Right lobe of liver (tissue), 6 donors: Measurements from ENCODE around the gene XCL2. TPM values are rescaled to one million over a fixed set of nuclear protein-coding genes. Genes with fewer than 3 reads are reported as not detected.

Source experiments
- ATAC-seq, 4 donors: fragments of 200-7000 bp; cut with Tn5 transposase; one replicate each; pipeline ENCODE4 v1.9.1; 2020; ENCODE audit warnings: mild to moderate bottlenecking in 4 of 4, moderate library complexity in 4 of 4
- DNase-seq, 3 donors: peaks; one replicate each; pipeline ENCODE4 v3.0.0-alpha.2; 2020
- H3K27ac ChIP-seq, 3 donors: fragments of 200-600 bp; one replicate each; pipeline ENCODE4 v1.8.0; 2022
- H3K27me3 ChIP-seq, 2 donors: fragments of 200-600 bp; one replicate each; pipeline ENCODE4 v1.8.0; 2022
- H3K36me3 ChIP-seq, 4 donors: fragments of 200-600 bp; sonication (generic) in 1 of 4; one replicate each; pipeline versions ENCODE4 v1.5.1 to v1.8.0; 2017 to 2022; ENCODE audit warnings: control low read depth in 1 of 4
- H3K4me1 ChIP-seq, 4 donors: fragments of 200-600 bp; sonication (generic) in 1 of 4; one replicate each; pipeline versions ENCODE4 v1.5.1 to v1.8.0; 2017 to 2022; ENCODE audit warnings: control low read depth in 1 of 4
- H3K4me3 ChIP-seq, 3 donors: fragments of 200-600 bp; one replicate each; pipeline ENCODE4 v1.8.0; 2022
- H3K9me3 ChIP-seq, 4 donors: fragments of 200-600 bp; sonication (generic) in 1 of 4; one replicate each; pipeline versions ENCODE4 v1.5.1 to v1.8.0; 2017 to 2022; ENCODE audit warnings: control low read depth in 1 of 4
- CTCF ChIP-seq, 4 donors: fragments of 200-600 bp in 3 of 4; fragments of 450-650 bp in 1 of 4; IDR thresholded peaks; one replicate each; pipeline versions ENCODE4 v1.5.1 to v1.8.0; 2016 to 2022; ENCODE audit warnings: antibody characterized with exemption in 4 of 4, mild to moderate bottlenecking in 2 of 4
- POLR2A ChIP-seq: fragments of 450-650 bp; IDR thresholded peaks from one replicate; pipeline ENCODE4 v1.6.1; 2017; ENCODE audit warnings: antibody characterized with exemption, mild to moderate bottlenecking
- WGBS: methylation state at CpG from one replicate; pipeline ENCODE4 v1.1.6; 2018; ENCODE audit warnings: low coverage, low lambda C conversion rate; ENCODE audit not compliant: insufficient coverage; ENCODE audit errors: missing lambda C conversion rate; 5-methylcytosine and 5-hydroxymethylcytosine counted together
- intact Hi-C, 2 donors: fragments of 100-400 bp; cut with DNase I; formaldehyde crosslinking; loops; one replicate each; pipeline versions ENCODE4 v1.11.2 to v1.14.1; 2022
- total RNA-seq, 6 experiments: library from RNA; depleted of rRNA in 2 of 6; stranded (reverse); fragments of >200 nt in 2 of 6; fragmentation: NEBNext Ultra II Directional in 3 of 6; extraction: Animal tissue kit (Norgen Biotek cat#: 25700) in 3 of 6; gene quantifications; one replicate each; pipeline versions ENCODE4 v1.1.0 to v1.2.4, GENCODE V29; 2016 to 2023
- donor health status: DM: no; HTN: yes; CAD: no.
- donor health status: DM: no; HTN: no; CAD: no.
- donor health status: DM: no; HTN: no; CAD: no.
- donor health status: DM: no; HTN: yes; CAD: no.
- donor health status: DM: no; HTN: yes; CAD: no.

XCL2 gene
- total RNA-seq, 6 experiments from 2014 or later = 1.4 to 1.6 TPM; not detected in 4

- DNase-seq (no peak), ATAC-seq (no peak)
- Histone ChIP-seq H3K9me3 (no peaks in the 10 kb centered on the region), H3K4me3 (no peak overlapping the region), H3K4me1 (no peaks in the 10 kb centered on the region), H3K27me3 (no peaks in the 10 kb centered on the region), H3K27ac (no peak overlapping the region), H3K36me3 (no peaks in the 10 kb centered on the region)
- 93% methylated on average over 3 of the region's 3 CpGs for WGBS
- TF ChIP-seq CTCF (IDR thresholded peaks at IDR 0.05) = no peak
- TF ChIP-seq POLR2A = no peak
- intact Hi-C loops = no loop called here
Measured at GRCh38 chr1:168567568-168567967, 23.8 kb upstream of the XCL2 start.

- intact Hi-C loops = no loop called here
- Histone ChIP-seq H3K9me3 (no peaks in the 10 kb centered on the region), H3K36me3 (no peaks in the 10 kb centered on the region), H3K4me1 (no peaks in the 10 kb centered on the region), H3K4me3 (no peak overlapping the region), H3K27me3 (no peaks in the 10 kb centered on the region), H3K27ac (no peak overlapping the region)
- WGBS = 47% methylated on average over 1 of the region's 1 CpG
- ATAC-seq (no peak), DNase-seq (no peak)
- TF ChIP-seq POLR2A = no peak
- TF ChIP-seq CTCF (IDR thresholded peaks at IDR 0.05) = no peak
Measured at GRCh38 chr1:168567007-168567406, 23.2 kb upstream of the XCL2 start.

- WGBS = 64% methylated on average over 4 of the region's 4 CpGs
- TF ChIP-seq POLR2A = no peak
- no peak for TF ChIP-seq CTCF (IDR thresholded peaks at IDR 0.05)
- Histone ChIP-seq H3K27me3 (no peaks in the 10 kb centered on the region), H3K9me3 (no peaks in the 10 kb centered on the region), H3K4me3 (no peak overlapping the region), H3K4me1 (no peaks in the 10 kb centered on the region), H3K36me3 (no peaks in the 10 kb centered on the region), H3K27ac (no peak overlapping the region)
- intact Hi-C loops = no loop called here
- ATAC-seq (no peak), DNase-seq (no peak)
Measured at GRCh38 chr1:168565825-168566224, 22.0 kb upstream of the XCL2 start.

GRCh38 chr1:168561989-168562388, 18.2 kb upstream of the XCL2 start:
- DNase-seq = no peak
- no peaks in the 10 kb centered on the region for H3K27me3 ChIP-seq
- no peaks in the 10 kb centered on the region for H3K4me1 ChIP-seq
- no peak overlapping the region for H3K4me3 ChIP-seq
- no peaks in the 10 kb centered on the region for H3K36me3 ChIP-seq
- H3K9me3 ChIP-seq = no peaks in the 10 kb centered on the region
- WGBS = 55% methylated on average over 2 of the region's 2 CpGs
- ATAC-seq = no peak
- no peak for TF ChIP-seq CTCF (IDR thresholded peaks at IDR 0.05)
- TF ChIP-seq POLR2A = no peak
- no peak overlapping the region for H3K27ac ChIP-seq
- intact Hi-C loops = no loop called here

GRCh38 chr1:168560370-168560769, 16.6 kb upstream of the XCL2 start:
- no peak for DNase-seq
- no peaks in the 10 kb centered on the region for H3K36me3 ChIP-seq
- no peaks in the 10 kb centered on the region for H3K27me3 ChIP-seq
- no peaks in the 10 kb centered on the region for H3K9me3 ChIP-seq
- H3K27ac ChIP-seq = no peak overlapping the region
- peaks cover 0 to 3% (median under 1%) of the 10 kb centered on the region in 4 donors for H3K4me1 ChIP-seq
- intact Hi-C loops = no loop called here
- ATAC-seq = no peak
- no peak for TF ChIP-seq POLR2A
- no peak for TF ChIP-seq CTCF (IDR thresholded peaks at IDR 0.05)
- no peak overlapping the region for H3K4me3 ChIP-seq
